MM.1S (cell line): ENCODE data around the gene CCDC177.

ENCODE experiments used
- DNase-seq: peaks from one replicate; pipeline ENCODE4 v3.0.0-alpha.2; 2015
- H2AFZ ChIP-seq: fragments of 300-600 bp; sonication (generic); 2 replicates; pipeline ENCODE4 v1.6.0; 2016; ENCODE audit warnings: antibody characterized with exemption, low read length
- H3F3A ChIP-seq: fragments of 300-600 bp; sonication (generic); 2 replicates; pipeline ENCODE4 v1.6.1; 2016; ENCODE audit warnings: mild to moderate bottlenecking, antibody characterized with exemption, low read length, moderate library complexity, mixed read lengths; ENCODE audit not compliant: insufficient read depth
- H3K27ac ChIP-seq: fragments of 300-600 bp; sonication (generic); 2 replicates; pipeline ENCODE4 v1.5.1; 2016; ENCODE audit warnings: mild to moderate bottlenecking, low read length
- H3K27me3 ChIP-seq: fragments of 300-600 bp; sonication (generic); replicated peaks from 2 replicates; pipeline ENCODE4 v1.6.0; 2016; ENCODE audit warnings: low read length; ENCODE audit not compliant: insufficient read depth
- H3K36me3 ChIP-seq: fragments of 300-600 bp; sonication (generic); replicated peaks from 2 replicates; pipeline ENCODE4 v1.6.1; 2016; ENCODE audit warnings: mild to moderate bottlenecking, low read length, mixed read lengths; ENCODE audit not compliant: insufficient read depth
- H3K4me1 ChIP-seq: fragments of 300-600 bp; sonication (generic); 2 replicates; pipeline ENCODE4 v1.6.1; 2016; ENCODE audit warnings: low read length, mixed read lengths
- H3K4me2 ChIP-seq: fragments of 300-600 bp; sonication (generic); 2 replicates; pipeline ENCODE4 v1.6.0; 2016; ENCODE audit warnings: low read depth, low read length
- H3K4me3 ChIP-seq: fragments of 300-600 bp; sonication (generic); 2 replicates; pipeline ENCODE4 v1.5.1; 2016; ENCODE audit warnings: low read length, mixed read lengths
- H3K79me2 ChIP-seq: fragments of 300-600 bp; sonication (generic); 2 replicates; pipeline ENCODE4 v1.6.1; 2016; ENCODE audit warnings: mixed run types, low read length, mixed read lengths
- H3K9ac ChIP-seq: fragments of 300-600 bp; sonication (generic); 2 replicates; pipeline ENCODE4 v1.6.1; 2016; ENCODE audit warnings: low read length, mixed read lengths
- H3K9me2 ChIP-seq: fragments of 300-600 bp; sonication (generic); replicated peaks from 2 replicates; pipeline ENCODE4 v1.6.1; 2016; ENCODE audit warnings: mild to moderate bottlenecking, low read length, mixed read lengths; ENCODE audit not compliant: insufficient read depth
- H3K9me3 ChIP-seq: fragments of 300-600 bp; sonication (generic); replicated peaks from 2 replicates; pipeline ENCODE4 v1.6.1; 2016; ENCODE audit warnings: mild to moderate bottlenecking, low read length, mixed read lengths; ENCODE audit not compliant: insufficient read depth
- H4K20me1 ChIP-seq: fragments of 300-600 bp; sonication (generic); 2 replicates; pipeline ENCODE4 v1.6.1; 2016; ENCODE audit warnings: mild to moderate bottlenecking, low read length, moderate library complexity, mixed read lengths; ENCODE audit not compliant: insufficient read depth
- CTCF ChIP-seq: fragments of 300-600 bp; sonication (generic); IDR thresholded peaks from 2 replicates; pipeline ENCODE4 v1.5.1; 2016; ENCODE audit warnings: antibody characterized with exemption, low read length, mixed read lengths
- EZH2 ChIP-seq: fragments of 300-600 bp; sonication (generic); optimal IDR thresholded peaks from 2 replicates; pipeline ENCODE3; 2017; ENCODE audit warnings: low read depth, mild to moderate bottlenecking, antibody characterized with exemption, low read length, mixed read lengths
- EZH2phosphoT487 ChIP-seq: fragments of 300-600 bp; sonication (generic); IDR thresholded peaks from 2 replicates; pipeline ENCODE4 v1.6.1; 2018; ENCODE audit warnings: antibody characterized with exemption, low read length

Gene CCDC177

GRCh38 chr14:69574954-69575295 is 254 bp upstream of the CCDC177 start:
- H3K9me2 ChIP-seq: no peaks in the 10 kb centered on the region
- no peak for TF ChIP-seq EZH2phosphoT487
- no peak for TF ChIP-seq CTCF
- no peak for TF ChIP-seq EZH2
- H3K4me1 ChIP-seq: no peaks in the 10 kb centered on the region
- no peaks in the 10 kb centered on the region for H3K9me3 ChIP-seq
- no peak overlapping the region for H3K4me2 ChIP-seq
- H3K36me3 ChIP-seq: no peaks in the 10 kb centered on the region
- H3F3A ChIP-seq: no peaks in the 10 kb centered on the region
- no peaks in the 10 kb centered on the region for H3K79me2 ChIP-seq
- no peak overlapping the region for H3K4me3 ChIP-seq
- H4K20me1 ChIP-seq: no peaks in the 10 kb centered on the region
- H3K27me3 ChIP-seq: no peaks in the 10 kb centered on the region
- no peak overlapping the region for H3K9ac ChIP-seq
- no peak overlapping the region for H3K27ac ChIP-seq
- DNase-seq: no peak
- no peak overlapping the region for H2AFZ ChIP-seq

- Histone ChIP-seq H3K9me2 (no peaks in the 10 kb centered on the region), H3K4me2 (no peak overlapping the region), H3K9me3 (no peaks in the 10 kb centered on the region), H3K4me3 (no peak overlapping the region), H3K27ac (no peak overlapping the region), H3K27me3 (no peaks in the 10 kb centered on the region), H3F3A (no peaks in the 10 kb centered on the region), H3K4me1 (no peaks in the 10 kb centered on the region), H4K20me1 (no peaks in the 10 kb centered on the region), H2AFZ (no peak overlapping the region), H3K36me3 (no peaks in the 10 kb centered on the region), H3K79me2 (no peaks in the 10 kb centered on the region), H3K9ac (no peak overlapping the region)
- TF ChIP-seq CTCF (no peak), EZH2 (no peak), EZH2phosphoT487 (no peak)
- DNase-seq: no peak
Measured at GRCh38 chr14:69573831-69574262, 824 bp downstream of the CCDC177 start.

- Histone ChIP-seq H2AFZ (no peak overlapping the region), H3K4me2 (no peak overlapping the region), H3K27ac (no peak overlapping the region), H4K20me1 (no peaks in the 10 kb centered on the region), H3K9me2 (no peaks in the 10 kb centered on the region), H3K79me2 (no peaks in the 10 kb centered on the region), H3K4me3 (no peak overlapping the region), H3K36me3 (no peaks in the 10 kb centered on the region), H3K9me3 (no peaks in the 10 kb centered on the region), H3K9ac (no peak overlapping the region), H3K4me1 (no peaks in the 10 kb centered on the region), H3F3A (no peaks in the 10 kb centered on the region), H3K27me3 (no peaks in the 10 kb centered on the region)
- TF ChIP-seq CTCF (no peak), EZH2phosphoT487 (no peak), EZH2 (no peak)
- DNase-seq: no peak
Measured at GRCh38 chr14:69573205-69573830, 1.4 kb downstream of the CCDC177 start.
